ENCODE measurements around the gene TARBP1.

The TARBP1 gene

DNA sequence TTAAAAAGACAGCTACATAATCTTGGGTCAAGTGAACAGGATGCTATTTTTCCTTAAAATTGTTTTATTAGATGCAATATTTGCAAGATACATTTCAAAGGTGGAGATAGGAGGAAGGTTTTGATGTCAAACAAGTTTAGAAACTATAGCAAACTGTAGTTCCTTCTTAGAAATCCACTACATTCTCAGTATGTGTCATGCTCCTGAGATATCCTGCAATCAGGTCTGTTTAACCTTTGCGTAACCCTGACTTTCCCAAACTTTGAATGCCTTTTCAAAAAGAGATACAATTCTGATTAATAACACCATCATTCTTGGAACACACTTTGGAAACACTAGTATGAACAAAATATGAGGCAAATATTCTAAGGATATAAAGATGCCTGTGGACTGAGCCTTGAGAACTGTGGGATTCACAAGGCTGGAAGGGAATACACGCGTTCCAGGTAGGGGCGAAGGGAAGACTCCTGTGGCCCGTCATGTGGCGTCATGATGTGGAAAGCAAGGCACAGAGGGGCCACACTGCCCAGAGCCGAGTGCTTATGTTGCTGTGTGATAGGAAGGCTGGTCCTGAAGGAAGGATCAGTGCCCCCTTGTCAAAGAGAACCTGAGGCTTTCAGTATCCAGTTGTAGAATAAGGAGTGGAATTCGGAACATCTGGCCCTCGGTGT, 19.6 kb upstream of the TARBP1 start:
- no peaks in the 10 kb centered on the region for H3K36me3 ChIP-seq (ENCODE audit: control insufficient read depth, insufficient read depth, low read length)
- no peak for DNase-seq (ENCODE audit: extremely low read depth, insufficient read length)
- H3K27me3 ChIP-seq (replicated peaks; ENCODE audit: control insufficient read depth, insufficient read depth, low read length): no peaks in the 10 kb centered on the region
- no peak overlapping the region for H3K4me3 ChIP-seq (replicated peaks; ENCODE audit: low read depth, low read length)
- TF ChIP-seq, protein P1, sequence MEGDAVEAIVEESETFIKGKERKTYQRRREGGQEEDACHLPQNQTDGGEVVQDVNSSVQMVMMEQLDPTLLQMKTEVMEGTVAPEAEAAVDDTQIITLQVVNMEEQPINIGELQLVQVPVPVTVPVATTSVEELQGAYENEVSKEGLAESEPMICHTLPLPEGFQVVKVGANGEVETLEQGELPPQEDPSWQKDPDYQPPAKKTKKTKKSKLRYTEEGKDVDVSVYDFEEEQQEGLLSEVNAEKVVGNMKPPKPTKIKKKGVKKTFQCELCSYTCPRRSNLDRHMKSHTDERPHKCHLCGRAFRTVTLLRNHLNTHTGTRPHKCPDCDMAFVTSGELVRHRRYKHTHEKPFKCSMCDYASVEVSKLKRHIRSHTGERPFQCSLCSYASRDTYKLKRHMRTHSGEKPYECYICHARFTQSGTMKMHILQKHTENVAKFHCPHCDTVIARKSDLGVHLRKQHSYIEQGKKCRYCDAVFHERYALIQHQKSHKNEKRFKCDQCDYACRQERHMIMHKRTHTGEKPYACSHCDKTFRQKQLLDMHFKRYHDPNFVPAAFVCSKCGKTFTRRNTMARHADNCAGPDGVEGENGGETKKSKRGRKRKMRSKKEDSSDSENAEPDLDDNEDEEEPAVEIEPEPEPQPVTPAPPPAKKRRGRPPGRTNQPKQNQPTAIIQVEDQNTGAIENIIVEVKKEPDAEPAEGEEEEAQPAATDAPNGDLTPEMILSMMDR (IDR thresholded peaks at IDR 0.05; ENCODE audit: insufficient read depth, low read length, poor library complexity, severe bottlenecking): no peak

DNA sequence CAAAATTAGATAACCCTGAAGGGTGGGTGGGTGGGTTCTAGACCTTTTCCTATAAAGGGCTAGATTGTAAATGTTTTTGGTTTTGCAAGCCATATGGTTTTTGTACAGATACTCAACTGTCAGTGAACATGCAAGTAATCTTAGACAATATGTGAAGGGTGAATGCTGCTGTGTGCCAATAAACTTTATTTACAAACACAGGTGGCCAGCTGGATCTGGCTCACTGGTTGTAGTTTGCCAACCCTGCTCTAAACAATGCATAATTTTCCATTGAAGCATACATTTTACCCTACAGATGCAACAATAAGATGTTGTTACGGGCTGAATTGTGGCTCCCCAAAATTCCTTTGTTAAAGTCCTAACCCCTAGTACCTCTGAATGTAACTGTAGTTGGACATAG, 18.6 kb upstream of the TARBP1 start:
- Histone ChIP-seq H3K27me3 (replicated peaks; ENCODE audit: control insufficient read depth, insufficient read depth, low read length) (no peaks in the 10 kb centered on the region), H3K4me3 (replicated peaks; ENCODE audit: low read depth, low read length) (no peak overlapping the region), H3K36me3 (ENCODE audit: control insufficient read depth, insufficient read depth, low read length) (no peaks in the 10 kb centered on the region)
- no peak for DNase-seq (ENCODE audit: extremely low read depth, insufficient read length)
- TF ChIP-seq, protein P1 (IDR thresholded peaks at IDR 0.05; ENCODE audit: insufficient read depth, low read length, poor library complexity, severe bottlenecking): no peak

DNA sequence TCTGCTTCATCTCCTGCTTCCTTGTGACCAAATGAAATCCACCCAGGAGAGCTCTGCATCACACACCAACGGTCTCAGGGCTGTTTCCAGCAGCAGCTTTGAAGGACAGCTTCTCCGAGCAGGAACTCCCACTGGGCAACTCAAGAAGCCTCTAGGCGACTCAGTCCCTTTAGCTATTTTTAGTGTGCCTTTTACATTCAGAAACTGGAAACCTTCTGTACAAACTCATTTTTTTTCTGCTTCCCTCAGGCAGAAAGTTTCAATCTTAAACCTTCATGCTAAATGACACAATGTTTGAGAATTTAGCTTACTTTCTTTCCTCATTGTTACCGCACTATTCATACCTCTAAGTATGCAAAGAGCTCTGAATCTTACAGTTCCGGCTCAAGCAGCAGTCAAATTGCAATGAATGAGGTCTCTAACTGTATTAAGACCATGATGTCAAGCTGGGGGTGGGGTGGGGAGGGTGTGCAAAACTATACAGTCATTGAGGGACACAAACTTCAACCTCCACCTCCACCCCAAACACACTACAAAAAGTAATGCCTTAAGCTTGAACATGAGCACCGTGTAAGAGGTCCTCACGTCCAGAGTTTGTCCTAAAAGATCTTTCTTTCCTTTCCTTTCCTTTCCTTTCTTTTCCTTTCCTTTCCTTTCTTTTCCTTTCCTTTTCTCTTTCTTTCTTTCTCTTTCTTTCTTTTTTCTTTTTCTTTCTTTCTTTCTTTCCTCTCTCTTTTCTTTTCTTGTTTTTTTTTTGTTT, 16.4 kb upstream of the TARBP1 start:
- peak; percentile 85 for DNase-seq (ENCODE audit: extremely low read depth, insufficient read length)
- Histone ChIP-seq H3K4me3 (replicated peaks; ENCODE audit: low read depth, low read length) (no peak overlapping the region), H3K27me3 (replicated peaks; ENCODE audit: control insufficient read depth, insufficient read depth, low read length) (no peaks in the 10 kb centered on the region), H3K36me3 (ENCODE audit: control insufficient read depth, insufficient read depth, low read length) (no peaks in the 10 kb centered on the region)
- TF ChIP-seq, protein P1 (IDR thresholded peaks at IDR 0.05; ENCODE audit: insufficient read depth, low read length, poor library complexity, severe bottlenecking): no peak

DNA sequence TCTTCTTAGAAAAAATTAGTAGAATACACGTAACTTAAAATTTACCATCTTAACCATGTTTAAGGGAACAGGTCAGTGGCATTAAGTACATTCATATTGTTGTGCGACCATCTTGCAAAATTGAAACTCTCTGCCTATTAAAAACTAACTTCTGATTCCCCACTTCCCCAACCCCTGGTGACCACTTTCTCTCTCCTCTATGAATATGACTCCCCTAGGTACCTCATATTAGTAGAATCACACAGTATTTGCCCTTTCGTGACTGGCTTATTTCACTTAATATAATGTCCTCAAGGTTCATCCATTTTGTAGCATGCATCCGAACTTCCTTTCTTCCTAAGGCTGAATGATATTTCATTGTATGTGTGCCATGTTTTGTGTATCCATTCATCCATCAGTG, 15.1 kb upstream of the TARBP1 start:
- Histone ChIP-seq H3K27me3 (replicated peaks; ENCODE audit: control insufficient read depth, insufficient read depth, low read length) (no peaks in the 10 kb centered on the region), H3K4me3 (replicated peaks; ENCODE audit: low read depth, low read length) (no peak overlapping the region), H3K36me3 (ENCODE audit: control insufficient read depth, insufficient read depth, low read length) (no peaks in the 10 kb centered on the region)
- DNase-seq (ENCODE audit: extremely low read depth, insufficient read length): no peak
- TF ChIP-seq, protein P1 (IDR thresholded peaks at IDR 0.05; ENCODE audit: insufficient read depth, low read length, poor library complexity, severe bottlenecking): no peak

DNA sequence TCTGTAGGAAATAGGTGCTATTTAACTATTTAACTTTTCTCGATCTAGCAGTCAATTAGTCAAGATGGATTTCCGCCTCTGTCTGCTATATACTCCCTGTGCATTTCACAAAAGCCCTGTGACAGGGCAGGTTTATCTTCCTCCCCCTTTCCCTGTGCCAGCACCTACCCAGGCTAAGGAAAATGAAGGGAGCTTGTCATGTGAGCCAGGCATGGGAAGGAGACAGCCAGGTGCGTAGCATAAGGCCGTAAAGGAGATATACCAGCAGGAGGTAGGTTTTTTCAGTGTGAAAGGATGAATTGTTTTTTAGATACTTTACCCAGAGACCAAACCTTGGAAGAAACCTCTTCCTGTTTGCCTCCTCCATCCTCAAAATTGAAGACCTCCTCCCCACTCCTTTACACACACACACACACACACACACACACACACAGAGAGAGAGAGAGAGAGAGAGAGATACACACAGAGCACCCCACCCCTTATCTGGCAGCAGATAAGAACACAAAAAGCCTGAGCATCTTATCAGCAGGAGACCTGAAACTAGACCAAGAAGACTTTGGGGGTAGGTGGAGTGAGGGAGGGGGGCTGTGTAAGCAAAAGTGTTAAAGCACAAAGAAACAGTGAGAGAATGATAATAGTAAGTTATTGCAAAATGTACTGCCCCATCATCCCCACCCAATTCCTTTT, 12.0 kb upstream of the TARBP1 start:
- no peaks in the 10 kb centered on the region for H3K36me3 ChIP-seq (ENCODE audit: control insufficient read depth, insufficient read depth, low read length)
- no peaks in the 10 kb centered on the region for H3K27me3 ChIP-seq (replicated peaks; ENCODE audit: control insufficient read depth, insufficient read depth, low read length)
- H3K4me3 ChIP-seq (replicated peaks; ENCODE audit: low read depth, low read length): no peak overlapping the region
- TF ChIP-seq, protein P1 (IDR thresholded peaks at IDR 0.05; ENCODE audit: insufficient read depth, low read length, poor library complexity, severe bottlenecking): no peak
- DNase-seq (ENCODE audit: extremely low read depth, insufficient read length): no peak

Measured in GM06990 (cell line).